ENCODE data around the gene LYRM4.

LYRM4 gene

GRCh38 chr6:5146398-5146797 lies 114.4 kb downstream of the LYRM4 start:
- no peak for DNase-seq (ENCODE audit: low read depth)

- DNase-seq (ENCODE audit: low read depth), result peak; percentile 58
Measured at GRCh38 chr6:5143634-5144311, 117.0 kb downstream of the LYRM4 start.

DNA sequence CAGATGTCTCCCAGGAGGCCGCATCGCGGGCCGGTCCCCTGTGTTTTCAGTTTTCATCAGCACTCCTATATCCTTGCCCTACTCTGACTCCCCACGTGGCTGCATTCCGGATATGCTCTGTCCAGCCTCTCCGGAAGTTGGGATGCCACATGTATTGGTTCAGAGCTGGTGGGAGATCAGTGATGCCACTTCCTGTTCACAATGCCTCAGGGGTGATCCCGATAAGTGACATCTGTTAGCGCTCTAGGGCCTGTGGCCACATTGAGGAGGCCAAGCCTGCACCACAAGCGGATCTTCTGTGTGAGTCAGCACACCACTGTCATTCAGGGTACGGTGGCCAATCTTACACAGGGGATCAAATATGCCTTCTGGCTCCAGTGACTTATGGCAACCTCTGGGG lies 117.8 kb downstream of the LYRM4 start:
- no peak for DNase-seq (ENCODE audit: low read depth)

GRCh38 chr6:5142131-5142530 lies 118.6 kb downstream of the LYRM4 start:
- DNase-seq (ENCODE audit: low read depth), result no peak

- no peak for DNase-seq (ENCODE audit: low read depth)
Measured at GRCh38 chr6:5141046-5141445, 119.7 kb downstream of the LYRM4 start.

DNA sequence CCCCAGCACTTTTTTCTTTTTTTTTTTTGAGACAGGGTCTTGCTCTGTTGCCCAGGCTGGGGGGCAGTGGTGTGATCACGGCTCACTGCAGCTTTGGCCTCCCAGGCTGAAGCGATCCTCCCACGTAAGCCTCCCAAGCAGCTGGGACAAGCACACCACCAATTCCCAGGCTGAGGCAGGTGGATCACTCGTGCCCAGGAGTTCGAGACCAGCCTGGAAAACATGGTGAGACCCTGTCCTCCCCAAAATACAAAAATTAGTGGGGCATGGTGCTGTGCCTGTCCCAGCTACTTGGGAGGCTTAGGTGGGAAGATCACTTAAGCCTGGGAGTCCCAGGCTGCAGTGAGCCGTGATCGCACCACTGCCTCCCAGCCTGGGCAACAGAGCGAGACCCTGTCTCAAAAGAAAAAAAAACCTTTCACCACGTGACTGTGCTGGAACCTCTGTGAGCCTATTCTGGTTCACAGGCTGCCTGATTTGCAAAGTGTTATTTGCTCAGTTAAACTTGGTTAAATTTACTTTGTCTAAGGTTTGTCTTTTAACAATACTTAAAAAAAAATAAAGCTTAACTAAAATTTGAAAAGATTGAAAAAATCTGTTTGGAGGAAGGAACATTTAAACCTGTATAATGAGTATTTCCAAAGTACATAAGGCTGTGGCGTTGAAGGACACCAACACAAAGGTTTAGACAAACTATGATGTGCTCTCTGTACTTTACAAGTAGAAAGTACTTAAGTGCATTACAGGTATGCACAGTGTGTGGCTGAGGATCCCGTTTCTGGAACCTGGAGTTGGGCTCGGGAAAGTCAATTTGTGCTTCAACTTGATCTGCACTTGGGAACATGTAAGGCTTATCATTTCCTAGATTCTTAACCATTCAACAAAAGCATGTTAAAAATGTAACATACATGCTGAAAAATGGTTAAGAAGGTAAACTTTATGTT lies 120.7 kb downstream of the LYRM4 start:
- no peak for DNase-seq (ENCODE audit: low read depth)

GRCh38 chr6:5138995-5139827 lies 121.5 kb downstream of the LYRM4 start:
- DNase-seq (ENCODE audit: low read depth), result no peak

DNA sequence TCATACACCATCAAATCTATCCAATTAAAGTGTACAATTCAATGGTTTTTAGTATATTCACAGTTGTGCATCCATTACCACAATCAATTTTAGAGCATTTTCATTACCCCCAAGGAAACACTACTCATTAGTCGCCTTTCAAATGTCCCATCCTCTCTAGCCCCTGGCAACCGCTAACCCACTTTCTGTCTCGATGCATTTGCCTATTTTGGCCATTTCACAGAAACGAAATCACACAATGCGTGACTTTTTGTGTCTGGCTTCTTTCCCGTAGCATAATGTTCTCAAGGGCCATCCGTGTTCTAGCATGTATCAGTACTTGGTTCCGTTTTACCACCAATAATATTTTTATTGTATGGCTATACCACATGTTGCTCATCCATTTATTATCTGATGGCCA lies 123.9 kb downstream of the LYRM4 start:
- no peak for DNase-seq (ENCODE audit: low read depth)

DNA sequence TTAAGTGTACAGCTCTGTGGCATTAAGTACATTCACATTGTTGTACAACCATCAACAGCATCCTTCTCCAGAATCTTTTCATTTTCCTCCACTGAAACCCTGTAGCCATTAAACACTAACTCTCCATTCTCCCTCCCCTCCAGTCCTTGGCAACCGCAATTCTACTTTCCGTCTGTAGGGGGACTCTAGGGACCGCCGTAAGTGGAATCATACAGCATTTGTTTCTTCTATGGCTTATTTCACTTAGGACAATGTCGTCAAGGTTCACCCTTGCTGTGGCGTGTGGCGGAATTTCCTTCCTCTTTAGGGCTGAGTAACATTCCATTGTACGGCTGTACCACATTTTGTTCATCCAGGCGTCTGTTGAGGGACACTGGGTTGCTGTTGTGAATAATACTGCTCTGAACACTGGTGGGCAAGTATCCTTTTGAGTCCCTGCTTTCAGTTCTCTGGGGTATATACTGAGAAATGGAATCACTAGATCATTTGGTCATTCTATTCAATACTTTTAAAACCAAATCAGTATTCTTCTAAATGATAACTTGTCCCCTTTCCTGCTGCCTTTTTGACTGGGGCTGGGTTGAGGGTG lies 124.9 kb downstream of the LYRM4 start:
- peak; percentile 15 for DNase-seq (ENCODE audit: low read depth)

DNA sequence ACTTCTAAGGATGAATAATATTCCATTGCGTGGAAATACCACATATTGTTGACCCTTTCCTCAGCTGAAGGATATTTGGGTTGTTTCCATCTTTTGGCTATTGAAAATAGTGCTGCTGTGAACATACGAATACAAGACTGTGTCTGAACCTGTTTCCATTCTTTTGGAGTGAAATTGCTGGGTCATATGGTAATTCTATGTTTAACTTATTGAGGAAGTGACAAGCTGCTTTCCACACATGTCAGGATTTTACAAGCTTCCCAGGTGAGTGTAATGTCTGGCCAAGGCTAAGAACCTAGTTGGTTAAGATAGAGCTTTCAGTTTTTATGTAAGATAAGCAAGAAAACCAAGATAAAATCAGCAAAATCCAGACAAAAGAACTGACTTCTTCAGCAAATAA lies 126.8 kb downstream of the LYRM4 start:
- no peak for DNase-seq (ENCODE audit: low read depth)

GRCh38 chr6:5132731-5133130 lies 128.0 kb downstream of the LYRM4 start:
- DNase-seq (ENCODE audit: low read depth), result no peak

- DNase-seq (ENCODE audit: low read depth), result no peak
Measured at GRCh38 chr6:5130135-5130866, 130.4 kb downstream of the LYRM4 start.

DNA sequence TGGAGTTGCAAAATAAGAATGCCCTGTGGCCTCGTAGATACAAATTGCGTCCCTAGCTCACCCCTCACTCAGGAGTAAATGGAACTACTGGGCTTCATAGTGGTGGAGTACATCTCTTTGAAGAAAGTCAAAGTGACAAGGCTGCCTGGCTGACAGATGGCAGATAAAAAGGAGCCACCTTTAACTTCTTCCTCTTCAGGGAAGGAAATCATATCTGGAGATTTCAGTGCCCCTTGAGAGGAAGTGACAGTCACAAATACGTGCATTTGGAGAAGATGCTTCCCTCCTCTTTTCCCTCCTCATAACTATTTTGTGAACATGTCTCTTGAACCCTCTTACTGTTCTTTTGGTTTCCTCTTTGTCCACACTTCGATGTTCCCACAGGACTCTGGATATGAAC lies 132.4 kb downstream of the LYRM4 start:
- DNase-seq (ENCODE audit: low read depth), result no peak

- no peak for DNase-seq (ENCODE audit: low read depth)
Measured at GRCh38 chr6:5127106-5127687, 133.6 kb downstream of the LYRM4 start.

DNA sequence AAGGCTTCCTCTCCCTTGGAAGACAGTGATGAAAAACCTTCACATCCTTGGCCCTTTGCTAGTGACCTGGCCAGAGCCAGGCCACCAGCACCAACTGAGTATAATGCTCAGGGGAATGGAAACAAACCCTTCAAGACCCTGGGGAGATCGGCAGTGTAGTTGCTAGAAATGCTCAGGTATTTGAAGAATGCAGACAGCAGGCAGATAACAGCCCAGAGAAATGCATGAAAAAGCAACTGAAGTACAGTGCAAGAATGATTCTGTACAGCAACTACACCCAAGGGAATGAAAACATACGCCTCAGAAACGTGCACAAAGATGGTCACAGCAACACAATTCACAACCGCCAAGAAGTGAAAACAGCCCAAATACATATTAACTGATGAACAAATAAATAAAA lies 134.5 kb downstream of the LYRM4 start:
- DNase-seq (ENCODE audit: low read depth), result no peak

- DNase-seq (ENCODE audit: low read depth), result no peak
Measured at GRCh38 chr6:5125152-5126006, 135.4 kb downstream of the LYRM4 start.

DNA sequence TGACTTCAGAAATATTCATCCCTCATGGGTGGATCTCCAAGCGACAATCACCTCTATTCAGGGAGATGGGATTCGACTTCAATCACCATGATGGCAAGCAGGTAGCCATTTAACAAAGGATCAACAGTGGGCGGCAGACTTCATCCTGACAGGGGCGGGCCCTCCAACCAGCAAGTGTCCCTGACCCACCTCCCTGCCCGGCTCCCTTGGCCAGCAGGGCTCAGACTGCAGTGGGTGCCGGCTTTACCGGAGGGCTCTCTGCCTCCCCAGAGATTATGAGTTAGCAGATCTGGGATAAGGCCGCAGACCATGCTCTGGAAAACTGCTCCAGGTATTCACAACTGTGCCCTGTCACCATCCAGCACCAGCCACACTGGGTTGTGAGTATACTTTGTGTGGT lies 136.2 kb downstream of the LYRM4 start:
- no peak for DNase-seq (ENCODE audit: low read depth)

- DNase-seq (ENCODE audit: low read depth), result no peak
Measured at GRCh38 chr6:5123296-5124143, 137.2 kb downstream of the LYRM4 start.

GRCh38 chr6:5122504-5123112 lies 138.1 kb downstream of the LYRM4 start:
- DNase-seq (ENCODE audit: low read depth), result no peak
